Kidney (tissue), 14 donors: Measurements from ENCODE around the gene SPG21. TPM values are rescaled to one million over a fixed set of nuclear protein-coding genes. Genes with fewer than 3 reads are reported as not detected.

ENCODE experiments used
- DNase-seq, 5 donors: peaks; one replicate each; pipeline ENCODE4 v3.0.0-alpha.2; 2013 to 2020
- FAIRE-seq: peaks from 2 replicates; lab custom pipeline; 2012; peaks lifted over from hg19 to GRCh38; lab: Jason Lieb, UNC
- H3K27ac ChIP-seq, 2 donors: one replicate each; pipeline ENCODE4 v1.7.0; 2013; ENCODE audit warnings: low read depth in 2 of 2, low read length in 2 of 2, inconsistent platforms in 1 of 2
- H3K27me3 ChIP-seq: one replicate; pipeline ENCODE4 v1.7.1; 2013; ENCODE audit warnings: low read length, inconsistent platforms; ENCODE audit not compliant: control insufficient read depth, insufficient read depth
- H3K36me3 ChIP-seq, 3 donors: one replicate each; pipeline versions ENCODE4 v1.7.0 to v1.7.1; 2013; ENCODE audit warnings: low read length in 3 of 3, control low read depth in 1 of 3, inconsistent platforms in 1 of 3; ENCODE audit not compliant: insufficient read depth in 3 of 3, control insufficient read depth in 2 of 3
- H3K4me1 ChIP-seq, 3 donors: one replicate each; pipeline versions ENCODE4 v1.7.0 to v1.7.1; 2013; ENCODE audit warnings: low read length in 3 of 3, inconsistent platforms in 1 of 3, low read depth in 1 of 3; ENCODE audit not compliant: control insufficient read depth in 2 of 3, insufficient read depth in 2 of 3
- H3K4me3 ChIP-seq, 3 donors: one replicate each; pipeline versions ENCODE4 v1.7.0 to v1.8.1; 2013; ENCODE audit warnings: low read length in 3 of 3, control low read depth in 1 of 3, inconsistent platforms in 1 of 3
- H3K9ac ChIP-seq, 3 donors: one replicate each; pipeline versions ENCODE4 v1.7.0 to v1.7.1; 2013; ENCODE audit warnings: low read length in 3 of 3, control low read depth in 1 of 3, inconsistent platforms in 1 of 3
- H3K9me3 ChIP-seq, 3 donors: one replicate each; pipeline versions ENCODE4 v1.7.0 to v1.7.1; 2013; ENCODE audit warnings: low read length in 3 of 3, control low read depth in 1 of 3, inconsistent platforms in 1 of 3; ENCODE audit not compliant: control insufficient read depth in 2 of 3, insufficient read depth in 1 of 3
- intact Hi-C: fragments of 100-400 bp; cut with DNase I; formaldehyde crosslinking; loops from one replicate; pipeline ENCODE4 v1.11.1; 2022
- polyA plus RNA-seq: library from polyadenylated mRNA; stranded (reverse); fragments of 350-450 nt; fragmentation: Illumina TruSeq; extraction: RNeasy Lipid Tissue Mini Kit (QIAGEN cat#74804); gene quantifications from one replicate; pipeline ENCODE4 v1.2.3, GENCODE V29; 2014; ENCODE audit warnings: low read depth, low replicate concordance; ENCODE audit not compliant: insufficient read depth
- total RNA-seq: library from RNA; stranded (reverse); fragmentation: NEBNext Ultra II Directional; extraction: Animal tissue kit (Norgen Biotek cat#: 25700); gene quantifications from one replicate; pipeline ENCODE4 v1.2.1, GENCODE V29; 2021
- TF ChIP-seq, protein P1 (sequence below): IDR thresholded peaks from 3 replicates; pipeline ENCODE4 v1.5.1; 2012; ENCODE audit warnings: mild to moderate bottlenecking, moderate library complexity, borderline replicate concordance; ENCODE audit not compliant: insufficient read depth; ENCODE audit errors: extremely low read depth
- donor health status: control.
- donor health status: control.
- donor health status: control.
- donor health status: control.
- donor health status: control.
- donor health status: DM: yes; HTN: yes; CAD: no.
- donor health status: Normal renal cell carcinoma (clear cell type).

The SPG21 gene
- total and polyA plus RNA-seq, 2 donors from 2014 or later: 82.8 to 115 TPM

DNA sequence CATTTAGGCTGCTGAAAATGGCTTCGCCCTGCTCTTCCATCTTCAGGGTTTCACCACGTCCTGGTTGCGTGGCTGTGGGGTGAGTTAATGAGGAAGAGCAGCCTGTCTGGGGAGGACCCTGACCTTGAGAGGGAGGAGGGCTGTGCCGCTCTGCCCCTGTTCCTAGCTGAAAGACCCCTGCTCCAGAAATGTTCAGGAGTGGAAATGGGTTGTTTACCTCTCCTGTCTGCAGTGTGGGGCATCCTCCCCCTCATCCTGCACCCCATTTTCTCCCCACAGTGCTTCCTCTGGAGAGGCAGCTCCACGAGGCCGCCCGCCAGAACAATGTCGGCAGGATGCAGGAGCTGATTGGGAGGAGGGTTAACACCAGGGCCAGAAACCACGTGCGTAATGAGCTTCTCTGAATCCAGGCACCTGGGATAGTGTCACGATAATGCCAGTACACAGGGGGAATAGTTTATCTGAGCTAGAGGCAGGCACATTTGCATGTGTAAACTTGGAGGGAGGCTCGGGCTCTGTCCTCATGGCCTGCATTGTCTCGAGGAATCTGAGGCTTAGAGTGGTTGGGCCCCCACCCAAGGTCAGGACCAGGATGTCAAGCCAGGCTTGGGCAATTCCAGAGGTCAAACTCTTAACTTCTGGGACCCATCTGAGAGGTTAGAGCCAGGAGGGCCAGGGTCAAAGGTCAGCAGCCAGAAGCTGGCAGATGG lies 74.0 kb downstream of the SPG21 start:
- no peak overlapping the region for H3K4me3 ChIP-seq
- no peaks in the 10 kb centered on the region for H3K27me3 ChIP-seq
- FAIRE-seq: no peak
- H3K36me3 ChIP-seq: no peaks in the 10 kb centered on the region
- peak in 1 of 5 donors; percentile 22 for DNase-seq
- H3K9ac ChIP-seq: no peak overlapping the region
- no peak overlapping the region for H3K27ac ChIP-seq
- H3K9me3 ChIP-seq: no peaks in the 10 kb centered on the region
- TF ChIP-seq, protein P1, sequence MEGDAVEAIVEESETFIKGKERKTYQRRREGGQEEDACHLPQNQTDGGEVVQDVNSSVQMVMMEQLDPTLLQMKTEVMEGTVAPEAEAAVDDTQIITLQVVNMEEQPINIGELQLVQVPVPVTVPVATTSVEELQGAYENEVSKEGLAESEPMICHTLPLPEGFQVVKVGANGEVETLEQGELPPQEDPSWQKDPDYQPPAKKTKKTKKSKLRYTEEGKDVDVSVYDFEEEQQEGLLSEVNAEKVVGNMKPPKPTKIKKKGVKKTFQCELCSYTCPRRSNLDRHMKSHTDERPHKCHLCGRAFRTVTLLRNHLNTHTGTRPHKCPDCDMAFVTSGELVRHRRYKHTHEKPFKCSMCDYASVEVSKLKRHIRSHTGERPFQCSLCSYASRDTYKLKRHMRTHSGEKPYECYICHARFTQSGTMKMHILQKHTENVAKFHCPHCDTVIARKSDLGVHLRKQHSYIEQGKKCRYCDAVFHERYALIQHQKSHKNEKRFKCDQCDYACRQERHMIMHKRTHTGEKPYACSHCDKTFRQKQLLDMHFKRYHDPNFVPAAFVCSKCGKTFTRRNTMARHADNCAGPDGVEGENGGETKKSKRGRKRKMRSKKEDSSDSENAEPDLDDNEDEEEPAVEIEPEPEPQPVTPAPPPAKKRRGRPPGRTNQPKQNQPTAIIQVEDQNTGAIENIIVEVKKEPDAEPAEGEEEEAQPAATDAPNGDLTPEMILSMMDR: no peak
- H3K4me1 ChIP-seq: peaks cover 0 to 5% (median 0%) of the 10 kb centered on the region in 3 donors
- intact Hi-C loops: no loop called here

Other genes starting within 250 kb of the SPG21 start
- gene RBPMS2, start 214.3 kb downstream of the SPG21 start, total RNA-seq: 8.2 TPM
- gene RBPMS2, start 214.3 kb downstream of the SPG21 start, polyA plus RNA-seq: 24.2 TPM
- gene PIF1, start 164.3 kb downstream of the SPG21 start, total RNA-seq: 2.0 TPM
- gene PIF1, start 164.3 kb downstream of the SPG21 start, polyA plus RNA-seq: 0.47 TPM
- 48.6 TPM for gene PLEKHO2, start 148.0 kb downstream of the SPG21 start, total RNA-seq
- 12.0 TPM for gene PLEKHO2, start 148.0 kb downstream of the SPG21 start, polyA plus RNA-seq
- gene ANKDD1A, start 78.0 kb downstream of the SPG21 start, total RNA-seq: 8.0 TPM
- gene ANKDD1A, start 78.0 kb downstream of the SPG21 start, polyA plus RNA-seq: 1.9 TPM
- 12.5 TPM for gene MTFMT, start 39.7 kb upstream of the SPG21 start, total RNA-seq
- gene MTFMT, start 39.7 kb upstream of the SPG21 start, polyA plus RNA-seq: 11.7 TPM
- 2.9 TPM for gene SLC51B, start 55.5 kb upstream of the SPG21 start, total RNA-seq
- gene SLC51B, start 55.5 kb upstream of the SPG21 start, polyA plus RNA-seq: 40.9 TPM
- gene RASL12, start 78.1 kb upstream of the SPG21 start, total RNA-seq: 7.6 TPM
- 6.7 TPM for gene RASL12, start 78.1 kb upstream of the SPG21 start, polyA plus RNA-seq
- gene KBTBD13, start 86.8 kb upstream of the SPG21 start, total RNA-seq: 0.06 TPM
- not detected for gene KBTBD13, start 86.8 kb upstream of the SPG21 start, polyA plus RNA-seq
- gene UBAP1L, start 125.3 kb upstream of the SPG21 start, total RNA-seq: 5.4 TPM
- 2.1 TPM for gene UBAP1L, start 125.3 kb upstream of the SPG21 start, polyA plus RNA-seq
- 21.5 TPM for gene PDCD7, start 143.9 kb upstream of the SPG21 start, total RNA-seq
- 10.4 TPM for gene PDCD7, start 143.9 kb upstream of the SPG21 start, polyA plus RNA-seq
- 48.2 TPM for gene CLPX, start 195.4 kb upstream of the SPG21 start, total RNA-seq
- gene CLPX, start 195.4 kb upstream of the SPG21 start, polyA plus RNA-seq: 18.4 TPM
- gene CILP, start 221.6 kb upstream of the SPG21 start, total RNA-seq: 1.5 TPM
- gene CILP, start 221.6 kb upstream of the SPG21 start, polyA plus RNA-seq: 0.37 TPM